Ovary (tissue), 9 donors: ENCODE results near the gene ANGPTL1. TPM values are rescaled to one million over a fixed set of nuclear protein-coding genes. Genes with fewer than 3 reads are reported as not detected.

Experiments
- DNase-seq, 5 donors: peaks; one replicate each; pipeline ENCODE4 v3.0.0-alpha.2; 2019 to 2020
- H3K27ac ChIP-seq, 2 donors: fragments of 200-600 bp; one replicate each; pipeline versions ENCODE4 v1.5.1 to v1.8.0; 2019 to 2022
- H3K27me3 ChIP-seq: fragments of 200-600 bp; one replicate; pipeline ENCODE4 v1.8.0; 2022
- H3K36me3 ChIP-seq: fragments of 200-600 bp; sonication (generic); one replicate; pipeline ENCODE4 v1.5.1; 2019
- H3K4me1 ChIP-seq: one replicate; pipeline ENCODE4 v1.8.1; 2013; ENCODE audit warnings: mild to moderate bottlenecking, moderate library complexity; ENCODE audit not compliant: insufficient read depth
- H3K4me3 ChIP-seq: fragments of 200-600 bp; sonication (generic); one replicate; pipeline ENCODE4 v1.5.1; 2017
- H3K9me3 ChIP-seq, 2 donors: fragments of 200-600 bp in 1 of 2; sonication (generic) in 1 of 2; one replicate each; pipeline versions ENCODE4 v1.5.1 to v1.8.1; 2013 to 2019; ENCODE audit warnings: mild to moderate bottlenecking in 1 of 2, moderate library complexity in 1 of 2
- CTCF ChIP-seq, 3 donors: fragments of 450-650 bp in 2 of 3; fragments of 200-600 bp in 1 of 3; IDR thresholded peaks; one replicate each; pipeline versions ENCODE4 v1.5.1 to v1.8.0; 2016 to 2022; ENCODE audit warnings: antibody characterized with exemption in 3 of 3, mild to moderate bottlenecking in 1 of 3
- EP300 ChIP-seq: sonication (generic); formaldehyde crosslinking; IDR thresholded peaks from one replicate; pipeline ENCODE4 v1.6.1; 2017; ENCODE audit warnings: antibody characterized with exemption
- POLR2A ChIP-seq: fragments of 450-650 bp; IDR thresholded peaks from one replicate; pipeline ENCODE4 v1.6.1; 2017; ENCODE audit warnings: antibody characterized with exemption, mild to moderate bottlenecking, moderate library complexity
- WGBS, 3 donors: extraction: QIAGEN DNeasy Blood & Tissue Kit in 1 of 3; methylation state at CpG; one replicate each; pipeline versions ENCODE4 v1.1.5 to v1.1.7; 2013 to 2017; 5-methylcytosine and 5-hydroxymethylcytosine counted together
- intact Hi-C, 4 donors: fragments of 100-400 bp; cut with DNase I; formaldehyde crosslinking; loops; one replicate each; pipeline versions ENCODE4 v1.11.0 to v1.15.1; 2022 to 2023
- polyA plus RNA-seq, 2 donors: library from polyadenylated mRNA; stranded (reverse); fragments of 200-250 nt in 1 of 2; fragments of 350-450 nt in 1 of 2; fragmentation: Illumina TruSeq in 1 of 2; extraction: RNeasy Lipid Tissue Mini Kit (QIAGEN cat#74804) in 1 of 2; gene quantifications; one replicate each; pipeline ENCODE4 v1.2.3, GENCODE V29; 2013 to 2014
- total RNA-seq, 7 donors: library from RNA; depleted of rRNA in 2 of 7; stranded (reverse); fragments of >200 nt in 2 of 7; fragmentation: NEBNext Ultra II Directional in 3 of 7; extraction: Animal tissue kit (Norgen Biotek cat#: 25700) in 3 of 7; gene quantifications; one replicate each; pipeline versions ENCODE4 v1.1.0 to v1.2.4, GENCODE V29; 2016 to 2023
- donor health status: DM: no; HTN: no; CAD: no; lungs with moderate emphysema.
- donor health status: DM: no; HTN: no; CAD: no.
- donor health status: Bipolar disorder and iron deficiency.
- donor health status: DM: yes; HTN: yes; CAD: no.
- donor health status: DM: no; HTN: no; CAD: no.
- donor health status: DM: yes; HTN: yes; CAD: no.

The ANGPTL1 gene
- total and polyA plus RNA-seq, 9 donors, result 21.9 to 165 (median 65.7) TPM

- WGBS, 3 donors, result 95% methylated on average over 2 of the region's 2 CpGs
- no peaks in the 10 kb centered on the region for H3K36me3 ChIP-seq
- intact Hi-C loops, result no loop called here
- no peak overlapping the region for H3K4me3 ChIP-seq
- H3K9me3 ChIP-seq, result no peaks in the 10 kb centered on the region
- H3K4me1 ChIP-seq, result no peaks in the 10 kb centered on the region
- H3K27me3 ChIP-seq, result no peaks in the 10 kb centered on the region
- no peak overlapping the region for H3K27ac ChIP-seq
- DNase-seq, result no peak
- TF ChIP-seq EP300 (no peak), POLR2A (no peak), CTCF (IDR thresholded peaks at IDR 0.05) (no peak)
These were observed 15.7 kb upstream of the ANGPTL1 start for GRCh38 chr1:178886551-178886950.

GRCh38 chr1:178885869-178886268 is 15.0 kb upstream of the ANGPTL1 start:
- H3K27me3 ChIP-seq, result no peaks in the 10 kb centered on the region
- no peak for TF ChIP-seq POLR2A
- no peak for TF ChIP-seq CTCF (IDR thresholded peaks at IDR 0.05)
- no peak for TF ChIP-seq EP300
- no peaks in the 10 kb centered on the region for H3K4me1 ChIP-seq
- no peak for DNase-seq
- no peaks in the 10 kb centered on the region for H3K9me3 ChIP-seq
- no peak overlapping the region for H3K27ac ChIP-seq
- intact Hi-C loops, result no loop called here
- no peak overlapping the region for H3K4me3 ChIP-seq
- 85 to 86% (median 85%) methylated on average over 4 of the region's 4 CpGs for WGBS, 3 donors
- no peaks in the 10 kb centered on the region for H3K36me3 ChIP-seq

- Histone ChIP-seq H3K4me1 (no peaks in the 10 kb centered on the region), H3K9me3 (no peaks in the 10 kb centered on the region), H3K4me3 (no peak overlapping the region), H3K36me3 (no peaks in the 10 kb centered on the region), H3K27me3 (no peaks in the 10 kb centered on the region), H3K27ac (no peak overlapping the region)
- WGBS, 3 donors, result 94 to 98% (median 95%) methylated on average over 3 of the region's 3 CpGs
- no peak for DNase-seq
- TF ChIP-seq POLR2A (no peak), EP300 (no peak), CTCF (IDR thresholded peaks at IDR 0.05) (no peak)
- intact Hi-C loops, result no loop called here
These were observed 11.1 kb upstream of the ANGPTL1 start for GRCh38 chr1:178881950-178882349.

- no peaks in the 10 kb centered on the region for H3K9me3 ChIP-seq
- intact Hi-C loops, result no loop called here
- no peak overlapping the region for H3K27ac ChIP-seq
- no peaks in the 10 kb centered on the region for H3K27me3 ChIP-seq
- no peaks in the 10 kb centered on the region for H3K36me3 ChIP-seq
- TF ChIP-seq CTCF (IDR thresholded peaks at IDR 0.05) (no peak), POLR2A (no peak), EP300 (no peak)
- H3K4me1 ChIP-seq, result no peaks in the 10 kb centered on the region
- WGBS, 3 donors, result 94 to 97% (median 96%) methylated on average over 3 of the region's 3 CpGs
- no peak overlapping the region for H3K4me3 ChIP-seq
- no peak for DNase-seq
These were observed 7.0 kb upstream of the ANGPTL1 start for GRCh38 chr1:178877896-178878295.

GRCh38 chr1:178875936-178876335 is 5.1 kb upstream of the ANGPTL1 start:
- DNase-seq, result no peak
- intact Hi-C loops, result no loop called here
- H3K4me1 ChIP-seq, result peaks cover 2% of the 10 kb centered on the region
- H3K27me3 ChIP-seq, result no peaks in the 10 kb centered on the region
- no peaks in the 10 kb centered on the region for H3K36me3 ChIP-seq
- H3K9me3 ChIP-seq, result no peaks in the 10 kb centered on the region
- H3K27ac ChIP-seq, result no peak overlapping the region
- TF ChIP-seq EP300 (no peak), POLR2A (no peak), CTCF (IDR thresholded peaks at IDR 0.05) (no peak)
- H3K4me3 ChIP-seq, result no peak overlapping the region
